Activated CD4-positive, alpha-beta T cell treated with anti-CD3 and anti-CD28 coated beads, Interleukin-2, Interleukin-6, amounts not matched to agents 100 ng/mL and 50 ng/mL, durations not matched to agents 16 hours and 8 hours (primary cell): ENCODE measurements around the gene C1QTNF6.

Experiments used
- DNase-seq: peaks from one replicate; pipeline ENCODE4 v3.0.0-alpha.2; 2020

Gene C1QTNF6

DNA sequence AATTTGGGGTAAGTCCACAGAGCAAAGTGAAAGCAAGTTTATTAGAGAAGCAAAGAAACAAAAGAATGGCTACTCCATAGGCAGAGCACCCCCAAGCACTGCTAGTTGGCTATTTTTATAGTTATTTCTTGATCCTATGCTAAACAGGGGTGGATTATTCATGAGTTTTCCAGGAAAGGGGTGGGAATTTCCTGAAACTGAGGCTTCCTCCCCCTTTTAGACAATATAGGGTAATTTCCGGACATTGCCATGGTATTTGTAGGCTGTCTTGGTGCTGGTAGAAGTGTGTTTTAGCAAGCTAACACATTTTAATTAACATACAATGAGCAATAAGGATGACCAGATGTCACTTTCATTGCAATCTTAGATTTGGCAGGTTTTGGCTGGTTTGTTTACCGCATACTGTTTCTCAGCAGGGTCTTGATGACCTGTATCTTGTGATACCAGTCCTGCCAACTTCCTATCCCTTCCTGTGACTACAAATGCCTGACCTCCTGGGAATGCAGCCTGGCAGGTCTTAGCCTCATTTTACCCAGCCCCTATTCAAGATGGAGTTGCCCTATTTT is 937 bp upstream of the C1QTNF6 start:
- no peak for DNase-seq

DNA sequence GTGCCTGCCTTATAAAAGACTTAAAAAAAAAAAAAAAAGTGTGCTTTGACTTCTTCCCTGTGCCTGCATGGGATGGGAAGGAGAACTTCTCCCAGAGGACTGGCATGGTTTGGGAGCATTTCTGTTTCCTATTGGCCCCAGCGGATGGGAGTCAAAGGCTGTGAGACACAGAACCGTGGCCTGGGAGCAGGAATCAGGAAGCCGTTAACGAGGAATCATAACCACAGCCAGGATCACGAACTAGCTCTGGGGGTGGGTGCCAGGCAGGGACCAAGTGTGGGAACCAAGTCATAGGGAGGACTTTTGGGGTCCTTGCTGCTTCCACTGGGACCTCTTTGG is 526 bp downstream of the C1QTNF6 start:
- DNase-seq, result no peak

DNA sequence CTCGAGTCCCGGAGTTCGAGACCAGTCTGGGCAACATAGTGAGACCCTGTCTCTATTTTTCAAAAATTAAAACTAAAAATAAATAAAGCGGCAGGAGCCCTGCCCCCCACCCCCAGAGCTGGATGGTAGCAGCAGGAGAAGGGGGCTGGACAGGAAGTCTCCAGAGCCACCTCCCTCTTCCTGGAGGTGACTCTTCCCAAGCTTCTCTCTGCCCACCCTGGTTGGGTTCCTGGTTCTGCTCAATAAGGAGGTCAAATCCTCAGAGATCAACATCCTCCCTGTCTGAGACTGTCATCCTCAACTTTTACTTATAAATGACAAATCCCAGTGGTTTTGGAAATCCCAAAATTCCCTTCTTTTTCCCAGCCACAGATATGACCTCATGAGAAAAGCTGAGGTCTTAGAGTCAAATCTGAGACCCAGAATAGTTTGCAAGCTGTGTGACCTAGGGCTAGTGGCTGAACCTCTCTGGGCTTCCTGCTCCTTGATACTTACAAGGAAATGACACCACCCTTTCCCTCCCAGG is 987 bp downstream of the C1QTNF6 start:
- DNase-seq, result no peak

DNA sequence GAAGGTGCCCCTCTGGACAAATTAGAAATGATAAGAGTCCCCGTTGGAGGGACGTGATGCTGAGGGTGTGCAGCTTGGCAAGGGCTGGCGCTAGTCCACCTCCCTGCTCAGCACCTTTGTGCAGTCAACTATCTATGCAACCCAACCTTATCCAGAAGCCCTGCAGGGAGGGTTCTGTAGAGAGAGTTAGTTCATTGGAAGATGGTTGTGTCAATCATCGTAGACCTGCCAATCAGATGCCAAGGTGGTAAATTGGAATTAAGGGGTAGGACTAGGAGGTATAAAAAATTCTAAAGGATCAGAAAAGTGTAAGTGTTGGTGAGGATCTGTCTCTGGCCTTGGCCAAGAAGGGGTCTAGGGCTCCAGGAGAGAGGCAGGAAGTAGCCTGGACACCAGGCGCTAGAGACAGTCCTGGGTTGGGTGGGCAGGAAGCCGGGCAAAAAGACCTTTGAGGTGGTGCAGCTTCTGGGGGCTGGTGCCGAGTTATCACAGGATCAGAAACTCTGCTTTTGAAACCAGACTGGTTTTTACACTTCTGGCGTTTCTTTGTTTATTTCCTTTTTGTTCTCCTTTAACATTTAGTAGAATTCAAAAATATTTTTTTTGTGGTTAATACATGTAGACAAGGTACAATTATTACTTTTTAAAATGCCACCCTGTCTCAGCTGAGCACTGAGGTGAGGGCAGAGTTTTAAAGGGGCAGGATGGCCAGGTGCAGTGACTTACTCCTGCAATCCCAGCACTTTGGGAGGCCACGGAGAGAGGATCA is 1.6 kb downstream of the C1QTNF6 start:
- peak; percentile 64 for DNase-seq

DNA sequence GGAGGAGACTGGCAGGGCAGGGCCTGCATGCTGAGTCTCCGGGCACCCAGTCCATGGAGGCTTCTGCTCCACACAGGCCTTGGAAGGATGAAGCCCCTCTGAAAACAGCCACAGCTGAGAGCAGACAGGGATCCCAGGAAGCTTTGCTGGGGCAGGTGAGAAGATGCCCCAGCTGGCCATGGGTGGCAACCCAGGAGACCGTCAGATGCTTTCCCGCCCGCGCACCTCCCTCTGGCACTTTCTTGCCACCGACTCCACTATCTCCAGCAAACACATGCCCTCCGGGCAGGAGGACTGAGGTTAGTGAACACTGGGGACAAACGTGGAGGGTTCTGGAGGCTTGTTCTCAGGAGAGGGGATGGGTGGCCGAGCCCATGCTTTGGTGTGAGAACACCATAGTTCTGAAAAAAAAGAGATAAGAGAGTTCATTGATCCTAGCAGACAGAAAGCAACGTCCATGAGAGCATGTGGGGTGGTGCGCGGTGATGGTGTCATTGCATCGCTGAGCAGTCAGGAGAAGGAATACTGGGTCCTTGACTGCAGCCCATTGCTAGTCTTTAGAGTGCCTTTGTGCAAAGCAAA is 2.3 kb downstream of the C1QTNF6 start:
- DNase-seq, result no peak

DNA sequence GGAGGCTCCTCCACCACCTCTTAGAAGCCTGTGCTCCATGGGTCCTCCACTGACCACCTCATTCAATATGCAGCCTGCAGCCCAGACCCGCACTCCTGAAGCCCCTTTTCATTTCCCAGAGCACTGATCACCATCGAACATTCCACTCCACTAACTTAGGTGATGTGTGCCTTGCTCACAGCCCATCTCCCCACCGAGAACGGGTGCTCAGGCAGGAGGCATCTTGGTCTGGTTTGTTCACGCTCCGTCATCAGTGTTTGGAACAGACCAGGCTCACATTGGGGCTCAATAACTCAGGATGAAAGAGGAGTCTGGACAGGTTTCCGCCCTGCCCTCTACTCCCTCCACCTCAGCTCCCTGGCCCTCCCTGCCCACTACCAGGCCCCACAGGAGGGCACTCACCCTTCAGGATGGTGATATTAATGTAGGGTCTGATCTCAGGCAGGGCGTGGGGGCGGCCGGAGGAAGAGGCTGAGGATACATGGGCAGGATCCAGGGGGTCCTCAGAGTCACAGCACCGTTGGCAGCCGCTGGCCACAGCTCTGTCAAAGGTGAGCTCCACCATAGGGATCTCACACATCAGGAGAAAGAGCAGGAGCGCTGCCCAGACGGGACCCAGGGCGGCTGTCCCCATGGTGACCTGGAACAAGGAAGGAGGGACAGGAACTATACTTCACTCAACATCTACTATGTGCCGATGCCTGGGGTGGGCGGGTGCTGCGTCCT is 3.1 kb downstream of the C1QTNF6 start:
- no peak for DNase-seq

DNA sequence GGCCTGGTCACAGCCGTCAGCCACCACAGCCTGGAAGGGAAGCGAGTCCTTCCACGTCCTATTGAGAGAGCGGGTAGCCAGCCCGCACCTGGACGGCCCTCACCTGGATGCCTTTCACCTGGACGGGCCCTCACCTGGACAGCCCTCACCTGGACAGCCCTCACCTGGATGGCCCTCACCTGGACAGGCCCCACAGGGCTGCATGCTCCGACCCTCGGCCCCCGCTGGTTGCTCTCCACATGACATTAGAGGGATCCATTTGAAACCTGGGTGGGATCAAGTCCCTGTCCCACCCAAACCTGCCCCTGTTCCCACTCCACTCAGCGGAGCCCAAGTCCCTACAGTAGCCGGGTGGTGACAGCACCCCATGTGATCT is 3.7 kb downstream of the C1QTNF6 start:
- DNase-seq, result no peak

DNA sequence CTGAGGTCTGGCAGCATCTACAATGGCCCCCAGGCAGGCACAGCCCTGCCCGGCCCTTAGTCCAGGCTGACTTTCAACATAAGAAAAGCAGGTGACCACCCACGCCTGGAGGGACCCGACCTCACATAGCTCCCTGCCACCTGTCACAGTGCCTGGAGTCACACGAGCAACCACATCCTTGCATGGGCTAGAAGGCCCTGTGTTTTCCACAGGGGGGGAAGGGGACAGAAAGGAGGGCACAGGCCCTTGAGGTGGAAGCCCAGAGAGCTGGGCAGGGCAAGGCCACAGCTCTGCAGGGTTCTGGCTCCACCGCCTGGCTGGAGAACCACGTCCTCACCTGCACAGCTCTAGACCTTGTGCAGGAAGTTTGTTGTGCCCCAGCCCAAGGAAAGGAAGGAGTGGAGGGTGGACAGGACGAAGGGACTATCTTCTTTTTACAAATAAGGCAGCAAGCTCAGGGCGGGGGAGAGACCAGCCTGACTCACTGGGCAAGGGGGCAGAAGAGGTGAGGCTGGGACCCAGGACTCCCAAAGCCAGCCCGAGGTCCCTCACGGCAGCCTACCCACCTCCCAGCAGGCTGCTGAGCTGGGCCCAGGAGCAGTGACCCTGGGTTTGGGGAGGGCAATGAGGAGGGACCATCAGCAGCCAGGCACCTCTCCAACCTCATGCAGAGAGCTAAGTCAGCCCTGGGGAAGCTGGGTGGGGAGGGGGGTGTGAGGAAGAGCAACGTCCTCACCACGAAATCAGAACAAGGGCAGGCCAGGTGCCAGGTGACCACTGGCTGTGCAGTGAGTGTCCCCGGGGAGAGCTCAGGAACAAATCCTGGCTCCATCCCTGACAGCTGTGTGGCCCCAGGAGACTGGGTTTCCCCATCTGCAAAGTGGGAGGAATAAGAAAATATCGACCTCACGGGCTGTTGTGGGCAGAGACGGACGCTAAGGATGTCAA is 4.3 kb downstream of the C1QTNF6 start:
- no peak for DNase-seq

DNA sequence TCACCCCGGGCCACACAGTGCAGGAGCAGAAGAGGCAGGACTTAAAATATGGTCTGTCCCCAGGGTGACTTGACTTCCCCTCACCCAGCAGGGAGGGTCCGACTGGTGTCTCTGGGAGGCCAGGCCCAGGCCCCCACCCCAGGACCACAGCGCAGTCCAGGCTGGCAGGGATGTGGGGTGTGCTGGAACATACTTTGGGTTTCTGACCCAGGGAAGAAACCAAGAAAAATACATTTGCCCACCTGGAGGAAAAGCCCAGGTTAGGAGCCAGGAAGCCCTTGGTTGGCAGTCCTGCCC is 5.2 kb downstream of the C1QTNF6 start:
- no peak for DNase-seq

DNA sequence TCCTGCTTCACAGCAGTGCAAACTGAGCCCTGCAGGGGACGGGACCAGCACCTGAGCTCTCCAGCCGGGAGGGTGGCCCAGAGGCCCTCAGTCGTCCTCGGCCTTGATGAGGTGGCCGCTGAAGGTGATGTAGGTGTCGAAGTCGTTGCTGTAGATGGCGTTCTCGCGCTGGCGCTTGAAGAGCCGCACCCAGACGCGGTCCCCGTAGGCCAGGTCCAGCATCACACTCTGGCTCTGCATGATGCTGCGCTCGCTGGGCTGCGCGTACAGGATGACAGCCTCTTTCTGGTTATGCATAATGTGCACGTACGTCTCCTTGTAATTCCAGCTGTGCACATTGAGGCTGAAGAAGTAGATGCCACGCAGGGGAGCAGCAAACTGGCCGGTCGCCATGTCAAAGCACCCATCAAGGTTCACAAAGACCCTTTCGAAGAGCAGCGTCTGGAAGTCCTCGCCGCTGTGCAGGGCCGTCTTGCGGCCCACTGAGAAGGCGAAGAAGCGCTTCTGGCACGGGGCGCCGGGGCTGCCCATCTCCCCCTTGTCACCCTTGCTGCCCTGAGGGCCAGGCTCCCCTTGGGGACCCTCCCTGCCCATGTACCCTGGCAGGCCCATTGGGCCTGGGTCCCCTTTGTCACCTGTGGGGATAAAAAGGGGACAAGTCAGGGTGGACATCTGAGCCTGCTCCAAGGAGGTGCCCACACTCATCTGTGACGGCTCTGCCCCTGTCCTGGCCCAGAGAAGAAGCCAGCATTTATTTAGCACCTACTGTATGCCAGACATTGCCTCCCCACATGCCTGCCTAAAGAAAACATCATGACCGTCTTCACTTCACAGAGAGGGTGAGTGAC is 5.7 kb downstream of the C1QTNF6 start:
- DNase-seq, result no peak

DNA sequence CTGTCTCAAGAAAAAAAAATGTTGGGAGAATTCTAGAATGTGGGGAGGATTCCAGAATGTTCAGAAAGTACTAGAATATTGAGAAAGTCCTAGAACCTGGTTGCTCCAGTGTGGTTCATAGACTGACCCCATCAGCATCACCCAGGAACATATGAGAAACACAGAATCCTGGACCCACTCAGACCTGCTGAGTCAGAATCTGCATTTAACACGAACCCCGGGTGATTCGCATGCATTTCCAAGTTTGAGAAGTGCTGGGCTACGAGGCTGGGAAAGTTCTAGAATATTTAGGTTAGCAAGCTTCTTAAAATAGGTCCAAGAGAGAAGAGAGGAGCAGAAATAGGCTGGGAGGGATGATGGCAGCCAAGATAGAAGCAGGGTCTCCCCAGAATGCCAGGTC is 6.4 kb downstream of the C1QTNF6 start:
- DNase-seq, result no peak

DNA sequence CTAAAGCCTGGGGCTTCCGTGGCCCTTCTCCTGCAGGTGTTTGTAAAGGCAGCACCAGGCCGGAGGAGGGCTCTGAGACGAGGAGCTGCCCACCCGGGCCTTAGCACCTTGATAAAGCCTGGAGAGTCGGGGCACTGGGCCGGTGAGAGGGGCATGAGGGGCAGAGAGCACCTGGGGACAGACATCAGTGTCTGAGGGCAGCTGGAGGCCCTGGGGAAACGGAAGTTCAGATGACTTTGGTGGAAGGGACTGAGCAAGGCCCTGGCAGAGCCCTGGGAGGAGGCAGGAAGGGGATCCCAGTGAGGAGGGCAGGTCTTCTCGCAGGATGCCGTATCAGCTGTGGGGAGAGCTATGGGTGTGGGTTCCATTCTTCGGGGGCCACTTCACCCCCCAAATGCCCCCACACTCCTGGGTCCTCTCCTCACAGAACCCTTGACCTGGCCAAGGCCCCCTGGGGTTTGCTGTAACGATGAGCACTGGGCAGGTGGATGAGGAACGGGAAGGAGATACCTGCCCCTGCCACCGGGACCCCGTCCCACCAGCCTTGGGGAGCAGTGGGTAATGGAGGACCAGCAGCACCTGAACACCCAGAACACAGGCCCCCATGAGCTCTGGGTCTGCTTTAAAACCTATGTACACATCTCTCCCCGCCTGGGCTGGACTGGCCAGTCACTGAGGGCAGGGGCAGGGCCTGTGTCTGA is 7.4 kb downstream of the C1QTNF6 start:
- no peak for DNase-seq

DNA sequence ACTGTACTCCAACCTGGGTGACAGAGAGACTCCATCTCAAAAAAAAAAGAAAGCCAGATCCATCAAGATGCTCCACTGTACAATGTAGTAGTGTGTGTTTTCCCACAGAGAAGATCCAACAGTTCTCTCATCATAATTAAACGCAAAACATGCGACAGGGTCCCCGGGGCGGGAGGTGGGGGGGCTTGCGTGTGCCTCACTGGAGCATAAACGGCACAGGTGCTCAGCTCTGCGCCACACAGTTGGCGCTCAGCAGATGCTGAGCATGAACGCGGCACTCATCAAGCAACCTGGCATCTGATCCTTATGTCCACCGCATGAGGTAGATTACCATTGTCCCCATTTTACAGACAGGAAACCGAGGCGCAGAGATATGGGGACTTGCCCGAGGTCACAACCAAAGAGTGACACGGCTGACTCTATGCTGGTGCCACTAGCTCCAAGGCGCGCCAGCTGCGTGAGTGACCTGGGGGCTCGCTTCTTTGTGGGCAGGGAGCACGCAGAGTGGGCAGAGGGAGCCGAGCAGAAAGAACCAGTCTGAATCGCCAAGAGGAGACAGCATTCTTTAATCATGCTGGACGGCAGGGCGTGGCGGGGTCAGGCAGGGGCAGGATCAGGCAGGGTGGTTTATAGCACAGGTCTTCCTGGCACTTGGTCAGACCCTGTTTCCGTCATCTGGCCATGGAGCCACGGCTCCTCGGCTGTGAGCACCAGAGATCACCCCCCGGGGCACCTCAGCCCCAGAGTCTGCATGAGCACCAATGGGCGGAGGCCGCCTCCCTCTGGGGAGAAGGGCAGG is 8.2 kb downstream of the C1QTNF6 start:
- DNase-seq, result no peak

DNA sequence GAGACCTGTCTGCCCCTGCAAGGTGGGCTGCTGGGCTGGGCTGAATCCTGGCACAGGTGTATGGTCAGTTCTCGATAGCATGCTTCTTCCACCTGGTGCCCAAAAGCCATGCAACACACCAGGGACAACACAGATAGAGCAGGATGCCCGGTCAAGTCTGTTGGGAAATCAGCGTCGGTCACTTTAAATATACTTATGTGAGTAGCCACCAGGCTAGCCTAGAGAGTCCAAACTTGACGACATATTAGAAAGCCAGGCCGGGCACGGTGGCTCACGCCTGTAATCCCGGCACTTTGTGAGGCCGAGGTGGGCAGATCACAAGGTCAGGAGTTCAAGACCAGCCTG is 8.9 kb downstream of the C1QTNF6 start:
- no peak for DNase-seq

DNA sequence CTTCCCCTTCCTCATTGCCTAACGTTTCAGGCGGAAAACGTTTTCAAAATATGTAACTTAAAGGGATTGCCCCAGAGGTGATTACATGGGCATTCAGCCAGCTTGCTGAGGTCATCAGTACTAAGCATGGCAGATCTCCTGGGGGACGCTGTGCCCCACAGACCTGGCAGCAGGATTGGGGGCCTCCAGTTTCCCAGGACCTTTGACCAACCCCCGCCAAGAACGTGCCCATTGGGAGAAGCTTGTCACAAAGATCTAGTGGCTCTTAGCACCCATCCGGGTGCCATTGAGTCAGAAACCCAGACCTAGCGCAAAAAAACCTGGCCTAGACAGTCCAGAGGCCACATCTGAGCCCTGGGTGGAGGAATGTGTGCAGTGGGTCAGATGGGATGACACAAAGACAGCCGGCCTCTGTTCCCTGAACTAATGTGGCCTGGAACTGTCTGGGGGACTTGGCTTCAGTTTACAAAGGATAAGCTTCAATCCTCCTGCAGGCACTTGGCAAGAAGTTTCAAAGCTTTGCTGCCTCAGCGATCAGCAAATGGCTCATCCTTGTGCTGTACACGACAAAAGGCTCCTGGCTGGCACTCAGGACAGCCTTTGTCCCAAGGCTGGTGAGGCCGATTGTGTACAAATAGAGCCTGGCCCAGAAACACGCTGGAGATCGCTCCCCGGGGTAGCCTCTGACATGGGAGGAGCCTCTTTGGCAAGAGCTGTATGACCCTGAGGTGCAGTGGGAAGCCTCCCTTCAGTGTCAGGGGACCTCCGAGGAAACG is 9.5 kb downstream of the C1QTNF6 start:
- no peak for DNase-seq

DNA sequence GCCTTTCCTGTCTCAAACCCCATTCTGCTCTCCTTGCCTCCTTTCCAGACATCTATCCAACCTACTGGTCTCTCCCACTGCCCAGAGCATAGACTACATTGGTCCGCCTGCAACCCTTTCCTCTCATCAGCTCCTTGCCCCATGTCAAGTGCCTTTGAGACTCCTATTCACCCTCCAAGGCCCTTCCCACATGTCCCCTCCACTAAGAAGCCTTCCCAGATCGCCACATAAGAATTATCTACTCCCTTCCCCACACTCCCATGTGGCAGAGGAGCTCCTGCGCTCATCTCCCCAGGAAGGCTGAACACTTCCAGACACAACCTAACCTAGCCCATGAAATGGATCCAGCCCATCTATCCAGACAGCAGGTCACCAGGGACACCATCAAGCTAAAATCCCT is 10.3 kb downstream of the C1QTNF6 start:
- DNase-seq, result no peak

DNA sequence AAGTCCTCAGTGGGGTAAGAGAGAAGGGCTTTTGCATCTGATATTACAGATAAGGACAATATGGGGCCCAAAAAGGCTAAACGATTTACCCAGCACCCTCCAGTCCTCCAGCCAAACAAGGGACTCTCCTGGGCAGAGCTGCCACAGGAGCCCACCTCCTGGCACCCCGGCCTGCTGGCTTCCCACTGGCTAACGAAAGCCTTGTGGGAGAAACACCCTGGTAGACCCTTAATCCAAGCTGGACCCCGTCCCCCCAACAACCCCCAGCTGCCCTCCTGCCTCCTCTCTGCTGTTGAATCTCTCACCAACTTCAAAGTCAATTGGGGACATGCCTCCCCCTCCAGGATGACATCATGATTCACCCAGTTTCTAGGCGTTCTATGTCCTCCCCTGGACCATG is 10.8 kb downstream of the C1QTNF6 start:
- no peak for DNase-seq

DNA sequence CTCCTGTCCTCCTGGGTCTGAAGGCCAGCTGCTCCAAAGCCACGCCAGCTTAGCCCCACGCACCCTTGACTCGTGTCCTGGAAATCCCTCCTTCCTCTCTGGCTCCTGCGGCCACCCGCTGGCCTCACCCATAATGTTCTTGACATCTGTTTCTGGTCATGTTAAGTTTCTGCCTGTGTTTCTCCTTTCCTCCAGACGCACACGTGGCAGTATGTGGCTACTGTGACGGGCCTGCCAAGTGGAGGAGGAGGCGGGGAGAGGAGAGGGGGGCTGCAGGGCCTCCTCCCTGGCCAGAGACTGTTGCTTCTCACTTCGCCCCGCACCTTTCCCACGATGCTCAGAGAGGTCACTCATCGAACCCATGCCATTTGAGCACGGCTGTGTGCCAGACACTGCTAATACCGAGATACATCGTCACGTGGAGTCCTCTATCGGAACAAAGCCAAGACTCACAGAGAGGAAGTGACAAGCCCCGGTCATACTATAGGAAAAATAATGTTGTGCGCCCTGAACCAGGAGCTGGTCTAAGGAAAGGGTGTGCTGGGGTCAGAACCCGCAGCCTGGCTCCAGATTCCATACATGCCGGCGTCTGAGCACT is 11.5 kb downstream of the C1QTNF6 start:
- DNase-seq, result no peak
